IMR-90 (cell line): Measurements from ENCODE around the gene HIGD2A. TPM values are rescaled to one million over a fixed set of nuclear protein-coding genes. Genes with fewer than 3 reads are reported as not detected.

ENCODE experiments used
- ATAC-seq: fragments of 200-7000 bp; cut with Tn5 transposase; 2 replicates; pipeline ENCODE4 v1.9.1; 2020; ENCODE audit warnings: low read depth, mild to moderate bottlenecking, moderate library complexity
- BruUV-seq: library from RNA; stranded (reverse); fragments of 400-500 nt; replicated peaks from 2 replicates; lab custom pipeline; 2021; lab: Mats Ljungman, UMichigan
- CTCF ChIA-PET: fragments of 300-600 bp; formaldehyde crosslinking; extraction: SDS; loops from one replicate; lab custom pipeline; 2021; ENCODE audit warnings: antibody characterized with exemption; lab: Yijun Ruan, JAX
- POLR2A ChIA-PET: fragments of 300-600 bp; sonication (Branson Sonifier 250); formaldehyde crosslinking; loops from one replicate; lab custom pipeline; 2022; ENCODE audit warnings: antibody characterized with exemption; ENCODE audit not compliant: unreplicated experiment; lab: Charles Lee
- DNase-seq: peaks from one replicate; pipeline ENCODE4 v3.0.0; 2013
- H2AFZ ChIP-seq: replicated peaks from 2 replicates; pipeline ENCODE3; 2013; ENCODE audit warnings: low read length, mild to moderate bottlenecking; ENCODE audit not compliant: poor library complexity
- H2AK5ac ChIP-seq: 2 replicates; pipeline ENCODE4 v1.6.1; 2013; ENCODE audit warnings: low read depth, low read length, inconsistent platforms
- H2AK9ac ChIP-seq: replicated peaks from 2 replicates; pipeline ENCODE3; 2013; ENCODE audit warnings: mild to moderate bottlenecking, low read depth, low read length, moderate library complexity; ENCODE audit not compliant: poor library complexity
- H2BK120ac ChIP-seq: 2 replicates; pipeline ENCODE4 v1.6.1; 2013; ENCODE audit warnings: low read depth, low read length, inconsistent platforms
- H2BK15ac ChIP-seq: 3 replicates; pipeline ENCODE4 v1.6.1; 2013; ENCODE audit warnings: low read depth, low read length, inconsistent platforms
- H2BK20ac ChIP-seq: 2 replicates; pipeline ENCODE4 v1.6.1; 2013; ENCODE audit warnings: low read depth, mild to moderate bottlenecking, inconsistent platforms, low read length, moderate library complexity
- H2BK5ac ChIP-seq: 2 replicates; pipeline ENCODE4 v1.6.1; 2013; ENCODE audit warnings: mild to moderate bottlenecking, low read depth, low read length, inconsistent platforms; ENCODE audit not compliant: poor library complexity, severe bottlenecking
- H3K14ac ChIP-seq: replicated peaks from 2 replicates; pipeline ENCODE4 v1.6.1; 2013; ENCODE audit warnings: low read depth, low read length, inconsistent platforms
- H3K18ac ChIP-seq: 2 replicates; pipeline ENCODE4 v1.6.1; 2013; ENCODE audit warnings: low read depth, low read length, control low read depth
- H3K23ac ChIP-seq: 2 replicates; pipeline ENCODE4 v1.6.1; 2013; ENCODE audit warnings: low read depth, low read length, inconsistent platforms
- H3K27ac ChIP-seq: 2 replicates; pipeline ENCODE4 v1.5.1; 2013; ENCODE audit warnings: mild to moderate bottlenecking, control low read depth, low read length; ENCODE audit not compliant: insufficient read depth
- H3K27me3 ChIP-seq: 2 replicates; pipeline ENCODE4 v1.6.1; 2013; ENCODE audit warnings: low read length; ENCODE audit not compliant: control insufficient read depth, insufficient read depth
- H3K36me3 ChIP-seq: 2 replicates; pipeline ENCODE4 v1.6.1; 2013; ENCODE audit warnings: low read length, mixed read lengths; ENCODE audit not compliant: control insufficient read depth, insufficient read depth
- H3K4ac ChIP-seq: 2 replicates; pipeline ENCODE4 v1.6.1; 2013; ENCODE audit warnings: low read depth, low read length, inconsistent platforms
- H3K4me1 ChIP-seq: 2 replicates; pipeline ENCODE4 v1.6.1; 2013; ENCODE audit warnings: low read length, mixed read lengths; ENCODE audit not compliant: control insufficient read depth, insufficient read depth
- H3K4me2 ChIP-seq: 2 replicates; pipeline ENCODE4 v1.6.1; 2013; ENCODE audit warnings: low read depth, mild to moderate bottlenecking, control low read depth, low read length, moderate library complexity
- H3K4me3 ChIP-seq: 2 replicates; pipeline ENCODE4 v1.5.1; 2013; ENCODE audit warnings: low read depth, mild to moderate bottlenecking, control low read depth, low read length, moderate library complexity; ENCODE audit not compliant: insufficient read depth
- H3K56ac ChIP-seq: 2 replicates; pipeline ENCODE4 v1.6.1; 2013; ENCODE audit warnings: low read length, inconsistent platforms; ENCODE audit not compliant: insufficient read depth; ENCODE audit errors: extremely low read depth
- H3K79me1 ChIP-seq, 2 experiments: 2 replicates each; pipeline ENCODE4 v1.6.1; 2013; ENCODE audit warnings: low read length in 2 of 2, inconsistent platforms in 1 of 2, low read depth in 1 of 2
- H3K9ac ChIP-seq: 2 replicates; pipeline ENCODE4 v1.6.1; 2013; ENCODE audit warnings: low read depth, low read length, control low read depth
- H3K9me1 ChIP-seq: 2 replicates; pipeline ENCODE4 v1.6.1; 2013; ENCODE audit warnings: low read length, inconsistent platforms; ENCODE audit not compliant: insufficient read depth
- H3K9me3 ChIP-seq: 2 replicates; pipeline ENCODE4 v1.6.1; 2013; ENCODE audit warnings: low read length; ENCODE audit not compliant: control insufficient read depth, insufficient read depth
- H4K20me1 ChIP-seq: 2 replicates; pipeline ENCODE4 v1.6.1; 2013; ENCODE audit warnings: low read length, inconsistent platforms; ENCODE audit not compliant: insufficient read depth
- H4K5ac ChIP-seq: 2 replicates; pipeline ENCODE4 v1.6.1; 2013; ENCODE audit warnings: mild to moderate bottlenecking, low read depth, low read length, control low read depth
- H4K8ac ChIP-seq, 2 experiments: 2 replicates each; pipeline ENCODE4 v1.6.1; 2013; ENCODE audit warnings: low read depth in 2 of 2, low read length in 2 of 2, control low read depth in 1 of 2, inconsistent platforms in 1 of 2
- H4K91ac ChIP-seq: 2 replicates; pipeline ENCODE4 v1.6.1; 2013; ENCODE audit warnings: low read depth, low read length, inconsistent platforms; ENCODE audit not compliant: insufficient read depth
- BHLHE40 ChIP-seq: fragments of 150-350 bp; IDR thresholded peaks from 2 replicates; pipeline ENCODE4 v1.6.1; 2016; ENCODE audit warnings: mild to moderate bottlenecking, low read depth, low read length
- CHD1 ChIP-seq: IDR thresholded peaks from 2 replicates; pipeline ENCODE4 v1.6.1; 2012; ENCODE audit warnings: low read depth, low read length, improper control_type of control experiment
- FOS ChIP-seq: fragments of 150-350 bp; IDR thresholded peaks from 2 replicates; pipeline ENCODE4 v1.6.1; 2016; ENCODE audit warnings: low read depth, low read length
- MAFK ChIP-seq: IDR thresholded peaks from 2 replicates; pipeline ENCODE4 v1.6.1; 2012; ENCODE audit warnings: low read depth, low read length, improper control_type of control experiment
- MXI1 ChIP-seq: IDR thresholded peaks from 2 replicates; pipeline ENCODE4 v1.6.1; 2012; ENCODE audit warnings: low read depth, mild to moderate bottlenecking, low read length, moderate library complexity, borderline replicate concordance
- NFE2L2 ChIP-seq: fragments of 150-350 bp; IDR thresholded peaks from 2 replicates; pipeline ENCODE4 v1.6.1; 2016; ENCODE audit warnings: low read depth, mild to moderate bottlenecking, low read length
- POLR2A ChIP-seq: IDR thresholded peaks from 2 replicates; pipeline ENCODE4 v1.6.1; 2012; ENCODE audit warnings: mild to moderate bottlenecking, low read depth, low read length
- RAD21 ChIP-seq: IDR thresholded peaks from 2 replicates; pipeline ENCODE4 v1.6.1; 2012; ENCODE audit warnings: low read length, improper control_type of control experiment
- RCOR1 ChIP-seq: IDR thresholded peaks from 2 replicates; pipeline ENCODE4 v1.6.1; 2012; ENCODE audit warnings: mild to moderate bottlenecking, low read length, improper control_type of control experiment; ENCODE audit not compliant: insufficient replicate concordance
- RFX5 ChIP-seq: IDR thresholded peaks from 2 replicates; pipeline ENCODE4 v1.8.0; 2012; ENCODE audit warnings: low read depth, mild to moderate bottlenecking, low read length, moderate library complexity
- SMC3 ChIP-seq: fragments of 150-350 bp; IDR thresholded peaks from 2 replicates; pipeline ENCODE4 v1.6.1; 2016; ENCODE audit warnings: low read depth, mild to moderate bottlenecking, antibody characterized with exemption, low read length, moderate library complexity
- WGBS, 2 experiments: methylation state at CpG; one replicate each; pipeline versions ENCODE4 v1.1.5 to v1.1.7; 2013; ENCODE audit warnings: missing lambda C conversion rate in 2 of 2; ENCODE audit not compliant: insufficient read length in 1 of 2; ENCODE audit errors: extremely low coverage in 2 of 2; 5-methylcytosine and 5-hydroxymethylcytosine counted together
- dilution Hi-C: fragments of 300-500 bp; cut with HindIII; formaldehyde crosslinking; loops from one replicate; pipeline ENCODE4 v1.14.3; 2018; ENCODE audit warnings: low sequenced_read_pairs; ENCODE audit not compliant: unreplicated experiment
- in situ Hi-C: fragments of 300-500 bp; cut with MboI; formaldehyde crosslinking; loops from 3 replicates; pipeline ENCODE4 v1.14.3; 2019; ENCODE audit warnings: low sequenced_read_pairs, inconsistent platforms, mixed read lengths
- intact Hi-C: fragments of 100-400 bp; cut with micrococcal nuclease; formaldehyde crosslinking; loops from 2 replicates; pipeline ENCODE4 v1.10.0; 2022
- polyA plus RNA-seq, 3 experiments: library from polyadenylated mRNA; depleted of rRNA; stranded (reverse); fragments of >200 nt; gene quantifications; 2 replicates each; pipeline ENCODE4 v1.2.3, GENCODE V29; 2012; ENCODE audit warnings: low replicate concordance in 1 of 3
- total RNA-seq: library from RNA; depleted of rRNA; stranded (reverse); fragments of >200 nt; gene quantifications from 2 replicates; pipeline ENCODE4 v1.2.3, GENCODE V29; 2012
- TF ChIP-seq, protein P1 (sequence below): fragments of 150-350 bp; IDR thresholded peaks from 2 replicates; pipeline ENCODE4 v1.6.1; 2016; ENCODE audit warnings: low read depth, mild to moderate bottlenecking, low read length, moderate library complexity, borderline replicate concordance
- TF ChIP-seq, protein P2 (sequence below): conservative IDR thresholded peaks from 2 replicates; pipeline ENCODE4 v1.5.1; 2012; ENCODE audit warnings: mild to moderate bottlenecking, low read depth, low read length, improper control_type of control experiment
- TF ChIP-seq, protein P3 (sequence below): fragments of 150-350 bp; IDR thresholded peaks from 2 replicates; pipeline ENCODE4 v1.6.1; 2017; ENCODE audit warnings: mild to moderate bottlenecking, antibody characterized with exemption, low read length, low read depth

HIGD2A gene
- total and polyA plus RNA-seq, 2 of the 4 experiments (the other 2 are of a cell fraction), result 35.0 to 131 TPM

DNA sequence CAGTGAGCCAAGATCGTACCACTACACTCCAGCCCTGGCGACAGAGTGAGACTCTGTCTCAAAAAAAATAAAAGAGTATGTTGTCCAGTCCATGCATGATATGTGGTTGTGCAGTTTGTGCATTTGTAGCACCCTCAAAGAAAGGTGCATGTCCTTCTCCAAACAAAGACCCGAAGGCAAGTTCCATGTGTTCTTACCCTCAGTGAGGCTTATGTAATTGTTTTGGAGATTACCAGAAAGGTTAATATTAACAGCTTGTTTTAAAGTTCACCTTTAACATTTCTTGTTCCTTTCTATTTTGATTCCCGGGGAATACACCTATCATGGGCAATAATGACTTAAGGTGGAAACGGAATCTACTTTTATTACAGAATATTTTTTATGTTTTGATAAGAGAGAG lies 49.2 kb upstream of the HIGD2A start:
- Histone ChIP-seq H3K9me1 (no peaks in the 10 kb centered on the region), H3K14ac (no peak overlapping the region), H3K4me3 (no peak overlapping the region), H2BK5ac (no peak overlapping the region), H3K27ac (no peak overlapping the region), H3K27me3 (no peaks in the 10 kb centered on the region), H3K4ac (no peak overlapping the region), H3K4me1 (no peaks in the 10 kb centered on the region), H3K23ac (no peak overlapping the region), H3K56ac (no peak overlapping the region), H2BK15ac (no peak overlapping the region), H2AFZ (no peak overlapping the region), H3K36me3 (peaks cover 18% of the 10 kb centered on the region), H3K9me3 (no peaks in the 10 kb centered on the region), H2BK20ac (no peak overlapping the region), H4K20me1 (no peaks in the 10 kb centered on the region), H2AK5ac (no peak overlapping the region), H2BK120ac (no peak overlapping the region), H3K18ac (no peak overlapping the region), H4K8ac (no peak overlapping the region), H3K9ac (no peak overlapping the region), H3K79me1 (no peaks in the 10 kb centered on the region), H4K91ac (no peak overlapping the region), H4K5ac (no peak overlapping the region), H2AK9ac (no peak overlapping the region), H3K4me2 (no peak overlapping the region)
- intact Hi-C loops (no loop called here), dilution Hi-C loops (no loop called here), in situ Hi-C loops (loop anchor here (25.0 kb wide), 1 partner anchor 602 kb away; no protein-coding TSS in a partner anchor)
- no peak for TF ChIP-seq RFX5
- no peak for TF ChIP-seq CHD1
- no peak for TF ChIP-seq POLR2A
- TF ChIP-seq MAFK, result no peak
- no peak for TF ChIP-seq RAD21
- no peak for TF ChIP-seq RCOR1
- TF ChIP-seq FOS, result no peak
- TF ChIP-seq, protein P1, sequence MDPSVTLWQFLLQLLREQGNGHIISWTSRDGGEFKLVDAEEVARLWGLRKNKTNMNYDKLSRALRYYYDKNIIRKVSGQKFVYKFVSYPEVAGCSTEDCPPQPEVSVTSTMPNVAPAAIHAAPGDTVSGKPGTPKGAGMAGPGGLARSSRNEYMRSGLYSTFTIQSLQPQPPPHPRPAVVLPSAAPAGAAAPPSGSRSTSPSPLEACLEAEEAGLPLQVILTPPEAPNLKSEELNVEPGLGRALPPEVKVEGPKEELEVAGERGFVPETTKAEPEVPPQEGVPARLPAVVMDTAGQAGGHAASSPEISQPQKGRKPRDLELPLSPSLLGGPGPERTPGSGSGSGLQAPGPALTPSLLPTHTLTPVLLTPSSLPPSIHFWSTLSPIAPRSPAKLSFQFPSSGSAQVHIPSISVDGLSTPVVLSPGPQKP, result no peak
- no peak for TF ChIP-seq MXI1
- TF ChIP-seq, protein P2, sequence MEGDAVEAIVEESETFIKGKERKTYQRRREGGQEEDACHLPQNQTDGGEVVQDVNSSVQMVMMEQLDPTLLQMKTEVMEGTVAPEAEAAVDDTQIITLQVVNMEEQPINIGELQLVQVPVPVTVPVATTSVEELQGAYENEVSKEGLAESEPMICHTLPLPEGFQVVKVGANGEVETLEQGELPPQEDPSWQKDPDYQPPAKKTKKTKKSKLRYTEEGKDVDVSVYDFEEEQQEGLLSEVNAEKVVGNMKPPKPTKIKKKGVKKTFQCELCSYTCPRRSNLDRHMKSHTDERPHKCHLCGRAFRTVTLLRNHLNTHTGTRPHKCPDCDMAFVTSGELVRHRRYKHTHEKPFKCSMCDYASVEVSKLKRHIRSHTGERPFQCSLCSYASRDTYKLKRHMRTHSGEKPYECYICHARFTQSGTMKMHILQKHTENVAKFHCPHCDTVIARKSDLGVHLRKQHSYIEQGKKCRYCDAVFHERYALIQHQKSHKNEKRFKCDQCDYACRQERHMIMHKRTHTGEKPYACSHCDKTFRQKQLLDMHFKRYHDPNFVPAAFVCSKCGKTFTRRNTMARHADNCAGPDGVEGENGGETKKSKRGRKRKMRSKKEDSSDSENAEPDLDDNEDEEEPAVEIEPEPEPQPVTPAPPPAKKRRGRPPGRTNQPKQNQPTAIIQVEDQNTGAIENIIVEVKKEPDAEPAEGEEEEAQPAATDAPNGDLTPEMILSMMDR, result no peak
- no peak for TF ChIP-seq NFE2L2
- TF ChIP-seq, protein P3, sequence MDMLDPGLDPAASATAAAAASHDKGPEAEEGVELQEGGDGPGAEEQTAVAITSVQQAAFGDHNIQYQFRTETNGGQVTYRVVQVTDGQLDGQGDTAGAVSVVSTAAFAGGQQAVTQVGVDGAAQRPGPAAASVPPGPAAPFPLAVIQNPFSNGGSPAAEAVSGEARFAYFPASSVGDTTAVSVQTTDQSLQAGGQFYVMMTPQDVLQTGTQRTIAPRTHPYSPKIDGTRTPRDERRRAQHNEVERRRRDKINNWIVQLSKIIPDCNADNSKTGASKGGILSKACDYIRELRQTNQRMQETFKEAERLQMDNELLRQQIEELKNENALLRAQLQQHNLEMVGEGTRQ, result no peak
- TF ChIP-seq BHLHE40, result no peak
- no peak for TF ChIP-seq SMC3
- no peak for DNase-seq
- CTCF ChIA-PET, result no interaction called here
- no TSS peak for BruUV-seq
- ATAC-seq, result no peak
- POLR2A ChIA-PET, result no interaction called here
- WGBS, 2 experiments, result no CpG with 5 or more reads among the region's 5 CpGs
